Brain microvascular endothelial cell (primary cell): Measurements from ENCODE around the gene VGLL1.

Experiments
- DNase-seq: peaks from one replicate; pipeline ENCODE4 v3.0.0-alpha.2; 2020
- H3K27ac ChIP-seq: fragments of 250-450 bp; sonication (Bioruptor Pico); 2 replicates; pipeline ENCODE4 v1.5.1; 2020; ENCODE audit warnings: mild to moderate bottlenecking, moderate library complexity
- H3K27me3 ChIP-seq: fragments of 250-450 bp; sonication (Bioruptor Pico); replicated peaks from 2 replicates; pipeline ENCODE4 v1.5.1; 2020; ENCODE audit warnings: mild to moderate bottlenecking
- H3K36me3 ChIP-seq: fragments of 250-450 bp; sonication (Bioruptor Pico); replicated peaks from 2 replicates; pipeline ENCODE4 v1.5.1; 2020; ENCODE audit warnings: mild to moderate bottlenecking
- H3K4me3 ChIP-seq: 2 replicates; pipeline ENCODE4 v1.5.1; 2011; ENCODE audit warnings: low read depth, mild to moderate bottlenecking, control low read depth, low read length, moderate library complexity
- in situ Hi-C: cut with HindIII; loops from 2 replicates; pipeline ENCODE4 v1.10.0; 2017; ENCODE audit warnings: low sequenced_read_pairs, low pct_ligation_motif_present
- TF ChIP-seq, protein P1 (sequence below): IDR thresholded peaks from 2 replicates; pipeline ENCODE4 v1.5.1; 2011; ENCODE audit warnings: low read depth, mild to moderate bottlenecking, moderate library complexity, low read length, control low read depth, inconsistent platforms; ENCODE audit errors: missing control alignments

Gene VGLL1

DNA sequence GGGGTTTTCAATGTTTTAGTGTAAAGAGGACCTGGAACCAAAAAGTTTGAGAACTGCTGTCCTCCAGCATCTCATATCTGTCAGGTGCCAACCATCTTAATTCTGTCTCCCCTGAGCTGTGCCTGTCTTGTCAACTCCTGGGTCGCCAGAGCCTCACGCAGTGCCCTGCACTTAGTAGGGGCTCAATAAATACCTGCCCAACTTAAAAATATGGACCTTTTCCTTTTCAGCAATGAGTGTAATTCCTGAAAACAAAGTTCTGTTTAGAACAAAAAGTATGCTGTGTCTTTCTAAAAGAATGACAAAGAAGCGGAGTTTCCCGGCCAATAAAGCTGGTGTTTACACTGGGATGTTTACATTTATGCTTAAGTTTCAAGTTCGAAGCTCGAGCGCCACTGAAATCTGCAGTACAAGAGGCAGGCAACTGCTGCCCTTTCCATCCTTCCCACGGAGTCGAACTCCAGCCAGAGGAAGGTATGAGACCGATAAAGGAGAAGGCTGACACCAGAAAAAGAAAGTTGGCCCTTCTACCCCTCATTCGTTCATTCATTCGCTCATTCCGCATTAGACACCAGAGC lies 35.7 kb upstream of the VGLL1 start:
- Histone ChIP-seq H3K27ac (peak overlapping the region; percentile 93), H3K4me3 (peak overlapping the region; percentile 65), H3K27me3 (no peaks in the 10 kb centered on the region), H3K36me3 (no peaks in the 10 kb centered on the region)
- in situ Hi-C loops = no loop called here
- TF ChIP-seq, protein P1, sequence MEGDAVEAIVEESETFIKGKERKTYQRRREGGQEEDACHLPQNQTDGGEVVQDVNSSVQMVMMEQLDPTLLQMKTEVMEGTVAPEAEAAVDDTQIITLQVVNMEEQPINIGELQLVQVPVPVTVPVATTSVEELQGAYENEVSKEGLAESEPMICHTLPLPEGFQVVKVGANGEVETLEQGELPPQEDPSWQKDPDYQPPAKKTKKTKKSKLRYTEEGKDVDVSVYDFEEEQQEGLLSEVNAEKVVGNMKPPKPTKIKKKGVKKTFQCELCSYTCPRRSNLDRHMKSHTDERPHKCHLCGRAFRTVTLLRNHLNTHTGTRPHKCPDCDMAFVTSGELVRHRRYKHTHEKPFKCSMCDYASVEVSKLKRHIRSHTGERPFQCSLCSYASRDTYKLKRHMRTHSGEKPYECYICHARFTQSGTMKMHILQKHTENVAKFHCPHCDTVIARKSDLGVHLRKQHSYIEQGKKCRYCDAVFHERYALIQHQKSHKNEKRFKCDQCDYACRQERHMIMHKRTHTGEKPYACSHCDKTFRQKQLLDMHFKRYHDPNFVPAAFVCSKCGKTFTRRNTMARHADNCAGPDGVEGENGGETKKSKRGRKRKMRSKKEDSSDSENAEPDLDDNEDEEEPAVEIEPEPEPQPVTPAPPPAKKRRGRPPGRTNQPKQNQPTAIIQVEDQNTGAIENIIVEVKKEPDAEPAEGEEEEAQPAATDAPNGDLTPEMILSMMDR = no peak
- no peak for DNase-seq

DNA sequence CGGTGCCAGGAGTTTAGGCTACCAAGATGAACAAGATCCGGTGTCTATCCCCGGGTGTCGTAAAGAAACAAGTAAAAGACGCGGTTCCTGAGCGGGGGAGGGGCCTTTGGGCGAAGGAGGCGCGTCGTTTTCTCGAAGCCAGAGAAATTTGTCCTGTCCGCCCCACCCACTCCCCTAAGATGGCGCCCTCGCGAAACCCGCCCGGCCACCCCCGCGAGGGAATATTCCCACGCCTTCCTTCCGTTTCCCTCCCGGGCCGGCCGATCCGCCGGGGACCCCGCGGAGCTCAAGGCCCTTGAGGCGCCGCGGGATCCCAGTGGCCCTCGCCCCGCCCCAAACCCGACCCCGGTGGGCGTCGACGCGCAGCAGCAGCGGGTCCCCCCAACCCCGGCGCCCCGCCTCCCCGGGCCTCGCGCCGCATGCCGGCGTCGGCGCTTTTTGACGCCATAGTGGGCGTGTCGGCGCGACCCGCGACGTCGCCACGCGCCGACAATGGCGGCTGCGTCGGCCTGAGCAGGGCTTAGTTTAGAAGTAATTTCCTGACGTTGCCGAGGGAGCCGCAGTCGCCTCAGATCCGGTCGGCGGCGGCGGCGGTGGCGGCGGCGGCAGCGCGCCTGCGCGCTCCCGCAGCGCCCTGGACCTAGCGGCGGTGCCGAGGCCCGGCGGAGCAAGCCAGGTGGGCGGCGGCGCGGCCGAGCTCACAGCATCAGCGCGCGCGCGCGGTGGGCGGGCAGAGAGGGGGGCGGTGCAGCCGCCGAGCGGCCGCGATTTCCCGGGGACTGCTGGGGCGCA lies 35.1 kb upstream of the VGLL1 start:
- Histone ChIP-seq H3K27ac (peak overlapping the region; percentile 93), H3K36me3 (no peaks in the 10 kb centered on the region), H3K4me3 (peak overlapping the region; percentile 65), H3K27me3 (no peaks in the 10 kb centered on the region)
- TF ChIP-seq, protein P1 = no peak
- in situ Hi-C loops = no loop called here
- DNase-seq = peak; percentile 84

DNA sequence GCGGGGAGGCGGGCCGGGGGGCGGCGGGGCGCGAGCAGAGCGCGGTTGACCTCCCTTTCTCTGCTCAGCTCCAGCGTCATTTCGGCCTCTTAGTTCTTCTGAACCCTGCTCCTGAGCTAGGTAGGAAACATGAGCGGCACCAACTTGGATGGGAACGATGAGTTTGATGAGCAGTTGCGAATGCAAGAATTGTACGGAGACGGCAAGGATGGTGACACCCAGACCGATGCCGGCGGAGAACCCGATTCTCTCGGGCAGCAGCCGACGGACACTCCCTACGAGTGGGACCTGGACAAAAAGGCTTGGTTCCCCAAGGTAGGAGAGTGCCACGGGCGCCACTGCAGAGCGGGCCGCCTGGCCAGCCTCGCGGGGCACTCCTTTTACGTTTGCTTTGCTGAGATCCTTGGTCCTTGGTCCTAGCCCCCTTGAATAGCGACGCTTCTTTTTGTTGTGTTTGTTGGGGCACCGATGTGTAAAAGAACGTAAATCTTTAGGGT lies 34.4 kb upstream of the VGLL1 start, which contains the start of gene HTATSF1:
TSS of gene HTATSF1 (plus strand) at position 37 of the 497 bp plus-strand sequence. CDS start at position 130, 93 bp downstream.
- peak within 1 kb of the TSS; percentile 65 for H3K4me3 ChIP-seq
- TF ChIP-seq, protein P1 = no peak
- in situ Hi-C loops = no loop called here
- H3K36me3 ChIP-seq = no peaks in the 10 kb centered on the region
- H3K27ac ChIP-seq = peak within 1 kb of the TSS; percentile 93
- DNase-seq = no peak
- H3K27me3 ChIP-seq = no peaks in the 10 kb centered on the region

DNA sequence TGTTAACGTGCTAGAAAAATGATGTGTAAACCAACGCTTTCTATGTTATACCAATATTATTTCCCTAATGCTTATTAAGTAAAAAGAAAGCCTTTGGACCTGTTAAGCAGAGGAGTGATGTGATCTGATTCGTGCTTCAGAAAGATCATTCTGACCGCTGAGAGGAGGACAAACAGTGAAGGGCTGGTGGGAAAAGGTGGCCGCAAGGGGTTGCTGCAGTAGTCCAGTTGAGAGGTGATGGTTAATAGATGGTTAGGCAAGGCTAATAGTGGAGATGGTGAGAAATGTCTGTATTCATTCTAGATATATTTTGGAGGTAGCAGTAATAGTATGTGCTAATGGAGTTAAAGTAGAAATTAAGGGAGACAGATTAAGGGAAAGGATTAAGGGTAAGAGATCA lies 12.9 kb upstream of the VGLL1 start:
- Histone ChIP-seq H3K27me3 (no peaks in the 10 kb centered on the region), H3K4me3 (no peak overlapping the region), H3K27ac (no peak overlapping the region), H3K36me3 (no peaks in the 10 kb centered on the region)
- no peak for DNase-seq
- in situ Hi-C loops = no loop called here
- TF ChIP-seq, protein P1 = no peak

DNA sequence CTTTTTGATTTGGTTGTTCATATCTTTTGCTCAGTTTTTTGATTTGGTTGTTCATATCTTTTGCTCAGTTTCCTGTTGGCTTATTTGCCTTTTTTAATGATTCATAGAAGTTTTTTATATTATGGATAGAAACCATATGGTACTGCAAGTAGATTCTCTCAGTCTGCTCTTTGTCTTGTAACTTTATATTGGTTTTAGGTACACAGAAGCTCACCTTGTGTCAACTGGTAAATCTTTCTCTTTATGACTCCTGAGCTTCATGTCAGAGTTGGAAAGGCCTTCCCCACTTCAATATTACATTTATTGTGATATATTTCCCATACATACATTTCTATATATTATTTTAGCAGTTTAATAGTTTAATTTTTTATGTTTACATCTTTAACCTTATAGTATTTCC lies 8.2 kb upstream of the VGLL1 start:
- DNase-seq = no peak
- H3K27ac ChIP-seq = no peak overlapping the region
- H3K27me3 ChIP-seq = no peaks in the 10 kb centered on the region
- in situ Hi-C loops = no loop called here
- H3K4me3 ChIP-seq = no peak overlapping the region
- TF ChIP-seq, protein P1 = no peak
- H3K36me3 ChIP-seq = no peaks in the 10 kb centered on the region
